SIG-M5 (cell line): ENCODE data around the gene CD68.

Experiments used
- DNase-seq: peaks from one replicate; lab custom pipeline; 2025; lab: John Stamatoyannopoulos, UW

Gene CD68

DNA sequence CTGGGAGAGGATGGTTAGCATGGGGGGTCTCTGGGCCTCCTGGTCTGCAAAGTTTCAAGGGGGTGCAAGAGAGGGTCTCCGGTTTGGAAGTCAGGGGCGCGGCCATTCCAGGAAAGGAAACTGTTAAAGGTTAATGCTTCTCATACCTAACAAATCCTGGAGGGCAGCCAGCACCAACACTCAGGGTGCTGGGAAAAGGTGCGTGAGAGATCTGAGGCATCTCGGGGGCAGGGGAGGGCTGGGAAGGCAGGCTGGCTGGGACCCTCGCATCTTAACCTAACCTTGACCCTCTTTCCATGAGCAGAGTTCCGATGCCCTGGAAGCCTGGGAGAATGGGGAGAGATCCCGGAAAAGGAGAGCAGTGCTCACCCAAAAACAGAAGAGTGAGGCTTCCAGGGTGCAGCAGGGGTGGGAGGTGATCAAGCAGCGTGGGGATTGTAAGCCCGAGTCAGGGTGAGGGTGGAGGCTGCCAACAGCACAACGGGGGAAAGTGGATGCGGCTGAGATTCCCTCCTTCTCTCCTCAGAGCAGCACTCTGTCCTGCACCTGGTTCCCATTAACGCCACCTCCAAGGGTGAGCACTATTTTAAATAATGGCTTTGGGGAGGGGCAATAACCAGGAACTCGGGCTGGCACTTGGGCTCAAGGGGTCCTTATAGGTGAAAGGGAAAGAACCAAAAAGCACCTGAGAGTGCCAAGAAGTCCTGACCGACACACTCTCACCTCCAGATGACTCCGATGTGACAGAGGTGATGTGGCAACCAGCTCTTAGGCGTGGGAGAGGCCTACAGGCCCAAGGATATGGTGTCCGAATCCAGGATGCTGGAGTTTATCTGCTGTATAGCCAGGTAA lies 19.9 kb upstream of the CD68 start:
- DNase-seq, result no peak

DNA sequence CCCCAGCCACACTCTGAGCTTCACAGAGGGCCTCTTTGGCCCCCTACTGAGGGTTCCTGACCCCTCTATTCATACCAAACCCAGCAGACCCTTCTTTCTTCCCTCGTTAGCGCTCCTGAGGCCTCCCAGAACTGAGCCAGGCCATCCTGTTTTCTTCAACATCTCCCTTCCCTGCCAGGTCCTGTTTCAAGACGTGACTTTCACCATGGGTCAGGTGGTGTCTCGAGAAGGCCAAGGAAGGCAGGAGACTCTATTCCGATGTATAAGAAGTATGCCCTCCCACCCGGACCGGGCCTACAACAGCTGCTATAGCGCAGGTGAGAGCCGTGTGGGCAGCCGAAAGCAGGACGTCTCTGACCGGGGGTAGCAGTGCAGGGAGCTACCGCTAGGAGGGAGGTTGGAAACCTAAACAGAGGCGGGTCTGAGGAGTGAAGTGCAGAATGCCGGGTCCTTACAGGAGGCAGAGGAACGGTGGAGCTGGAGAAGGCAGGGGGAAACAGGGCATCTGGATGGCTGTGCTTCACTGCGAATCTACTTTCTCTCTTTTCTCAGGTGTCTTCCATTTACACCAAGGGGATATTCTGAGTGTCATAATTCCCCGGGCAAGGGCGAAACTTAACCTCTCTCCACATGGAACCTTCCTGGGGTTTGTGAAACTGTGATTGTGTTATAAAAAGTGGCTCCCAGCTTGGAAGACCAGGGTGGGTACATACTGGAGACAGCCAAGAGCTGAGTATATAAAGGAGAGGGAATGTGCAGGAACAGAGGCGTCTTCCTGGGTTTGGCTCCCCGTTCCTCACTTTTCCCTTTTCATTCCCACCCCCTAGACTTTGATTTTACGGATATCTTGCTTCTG lies 19.0 kb upstream of the CD68 start:
- DNase-seq, result no peak

DNA sequence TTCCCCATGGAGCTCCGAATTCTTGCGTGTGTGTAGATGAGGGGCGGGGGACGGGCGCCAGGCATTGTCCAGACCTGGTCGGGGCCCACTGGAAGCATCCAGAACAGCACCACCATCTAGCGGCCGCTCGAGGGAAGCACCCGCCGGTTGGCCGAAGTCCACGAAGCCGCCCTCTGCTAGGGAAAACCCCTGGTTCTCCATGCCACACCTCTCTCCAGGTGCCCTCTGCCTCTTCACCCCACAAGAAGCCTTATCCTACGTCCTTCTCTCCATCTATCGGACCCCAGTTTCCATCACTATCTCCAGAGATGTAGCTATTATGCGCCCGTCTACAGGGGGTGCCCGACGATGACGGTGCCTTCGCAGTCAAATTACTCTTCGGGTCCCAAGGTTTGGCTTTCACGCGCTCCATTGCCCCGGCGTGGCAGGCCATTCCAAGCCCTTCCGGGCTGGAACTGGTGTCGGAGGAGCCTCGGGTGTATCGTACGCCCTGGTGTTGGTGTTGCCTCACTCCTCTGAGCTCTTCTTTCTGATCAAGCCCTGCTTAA lies 18.3 kb upstream of the CD68 start:
- DNase-seq, result no peak

DNA sequence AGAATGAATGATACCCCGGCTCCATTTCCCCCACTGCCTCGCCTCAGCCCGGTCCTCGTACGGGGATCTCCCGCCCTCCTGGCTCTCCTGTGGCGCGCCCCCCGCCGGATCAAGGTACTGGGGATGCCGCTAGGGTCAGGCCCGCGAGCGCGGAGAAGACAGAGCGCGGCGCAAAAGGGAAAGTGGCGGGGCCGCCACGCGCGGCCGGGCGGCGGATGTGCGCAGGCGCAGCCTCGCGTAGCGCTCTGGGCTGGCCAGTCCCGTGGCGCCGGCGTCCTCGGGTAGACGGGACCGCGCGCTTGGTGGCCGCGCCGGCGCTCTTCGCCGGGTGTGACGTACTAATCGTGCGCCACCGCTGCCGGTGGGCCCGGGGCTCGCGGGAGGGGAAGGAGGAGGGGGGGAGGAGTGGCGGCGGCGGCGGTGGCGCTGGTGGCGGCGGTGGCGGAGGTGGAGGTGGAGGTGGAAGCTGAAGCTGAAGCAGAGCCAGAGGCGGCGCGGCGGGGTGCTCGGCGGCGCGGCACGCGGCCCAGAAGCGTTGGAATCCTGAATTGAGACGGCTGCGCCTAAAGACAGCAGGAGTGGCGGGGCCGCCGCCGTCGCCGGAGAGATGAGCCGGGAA lies 17.7 kb upstream of the CD68 start, which contains the start of gene SENP3:
Gene SENP3 (plus strand): TSS at position 331 of the 619 bp plus-strand sequence. CDS start 1,158 bp downstream, outside the sequence.
- DNase-seq, result no peak

DNA sequence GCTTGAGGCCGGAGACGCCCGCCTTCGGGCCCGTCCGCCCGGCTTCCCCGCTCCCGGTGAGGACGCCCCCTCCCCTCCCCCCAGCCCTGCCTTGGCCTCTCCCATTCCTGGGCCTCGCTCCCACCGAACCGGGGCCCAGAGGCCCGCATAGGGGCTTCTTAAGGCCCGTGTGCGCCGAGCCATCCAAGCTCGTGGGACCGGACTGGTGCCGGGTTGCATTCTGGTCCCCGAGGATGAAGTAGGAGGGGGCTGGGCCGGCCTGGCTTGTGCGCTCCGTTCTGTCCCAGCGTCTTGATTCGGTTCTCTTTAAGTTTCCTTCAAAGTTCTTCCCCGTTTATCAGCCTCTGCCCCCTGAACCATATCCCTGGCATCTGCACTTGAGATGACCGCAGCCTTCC lies 17.2 kb upstream of the CD68 start:
- DNase-seq, result no peak

DNA sequence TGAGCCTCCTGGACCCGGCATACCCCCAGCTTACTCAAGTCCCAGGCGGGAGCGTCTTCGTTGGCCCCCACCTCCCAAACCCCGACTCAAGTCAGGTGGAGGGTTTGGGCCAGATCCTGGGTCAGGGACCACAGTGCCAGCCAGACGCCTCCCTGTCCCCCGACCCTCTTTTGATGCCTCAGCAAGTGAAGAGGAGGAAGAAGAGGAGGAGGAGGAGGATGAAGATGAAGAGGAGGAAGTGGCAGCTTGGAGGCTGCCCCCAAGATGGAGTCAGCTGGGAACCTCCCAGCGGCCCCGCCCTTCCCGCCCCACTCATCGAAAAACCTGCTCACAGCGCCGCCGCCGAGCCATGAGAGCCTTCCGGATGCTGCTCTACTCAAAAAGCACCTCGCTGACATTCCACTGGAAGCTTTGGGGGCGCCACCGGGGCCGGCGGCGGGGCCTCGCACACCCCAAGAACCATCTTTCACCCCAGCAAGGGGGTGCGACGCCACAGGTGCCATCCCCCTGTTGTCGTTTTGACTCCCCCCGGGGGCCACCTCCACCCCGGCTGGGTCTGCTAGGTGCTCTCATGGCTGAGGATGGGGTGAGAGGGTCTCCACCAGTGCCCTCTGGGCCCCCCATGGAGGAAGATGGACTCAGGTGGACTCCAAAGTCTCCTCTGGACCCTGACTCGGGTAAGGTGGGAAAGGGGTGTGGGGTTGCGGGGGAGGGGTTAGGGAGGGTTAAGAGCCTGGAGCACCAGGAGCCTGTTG lies 16.1 kb upstream of the CD68 start:
- DNase-seq, result no peak

DNA sequence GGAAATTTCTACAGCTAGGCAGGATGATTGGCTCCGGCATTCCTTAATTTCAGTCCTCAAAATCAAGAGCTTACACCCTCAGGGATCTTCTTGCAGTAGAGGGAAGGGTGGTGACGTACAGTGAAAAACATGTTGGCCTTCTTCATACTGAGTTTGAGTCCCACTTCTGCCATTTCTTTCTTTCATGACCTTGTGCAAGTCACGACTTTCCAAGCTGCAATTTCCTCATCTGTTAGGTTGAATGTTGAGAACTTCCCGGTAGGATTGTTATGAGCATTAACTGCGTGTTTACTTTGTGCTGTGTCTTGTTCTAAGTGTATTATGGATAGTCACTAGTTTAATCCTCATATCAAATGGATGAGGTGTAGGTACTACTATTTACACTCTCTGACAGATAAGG lies 9.9 kb upstream of the CD68 start:
- DNase-seq, result no peak

DNA sequence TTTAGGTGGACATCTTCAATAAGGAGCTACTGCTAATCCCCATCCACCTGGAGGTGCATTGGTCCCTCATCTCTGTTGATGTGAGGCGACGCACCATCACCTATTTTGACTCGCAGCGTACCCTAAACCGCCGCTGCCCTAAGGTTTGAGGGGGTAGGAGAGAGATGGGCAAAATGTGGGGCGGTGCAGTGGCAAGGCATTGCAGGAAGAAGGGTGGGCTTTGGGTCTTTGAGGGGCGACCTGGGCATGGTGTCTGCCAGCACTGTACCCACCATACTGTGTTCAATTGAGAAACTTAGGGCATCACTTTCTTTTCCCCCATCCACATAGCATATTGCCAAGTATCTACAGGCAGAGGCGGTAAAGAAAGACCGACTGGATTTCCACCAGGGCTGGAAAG lies 9.1 kb upstream of the CD68 start:
- DNase-seq, result no peak

DNA sequence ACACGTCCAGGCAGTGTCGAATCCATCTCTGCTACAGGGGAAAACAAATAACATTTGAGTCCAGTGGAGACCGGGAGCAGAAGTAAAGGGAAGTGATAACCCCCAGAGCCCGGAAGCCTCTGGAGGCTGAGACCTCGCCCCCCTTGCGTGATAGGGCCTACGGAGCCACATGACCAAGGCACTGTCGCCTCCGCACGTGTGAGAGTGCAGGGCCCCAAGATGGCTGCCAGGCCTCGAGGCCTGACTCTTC lies 7.2 kb upstream of the CD68 start:
- no peak for DNase-seq

DNA sequence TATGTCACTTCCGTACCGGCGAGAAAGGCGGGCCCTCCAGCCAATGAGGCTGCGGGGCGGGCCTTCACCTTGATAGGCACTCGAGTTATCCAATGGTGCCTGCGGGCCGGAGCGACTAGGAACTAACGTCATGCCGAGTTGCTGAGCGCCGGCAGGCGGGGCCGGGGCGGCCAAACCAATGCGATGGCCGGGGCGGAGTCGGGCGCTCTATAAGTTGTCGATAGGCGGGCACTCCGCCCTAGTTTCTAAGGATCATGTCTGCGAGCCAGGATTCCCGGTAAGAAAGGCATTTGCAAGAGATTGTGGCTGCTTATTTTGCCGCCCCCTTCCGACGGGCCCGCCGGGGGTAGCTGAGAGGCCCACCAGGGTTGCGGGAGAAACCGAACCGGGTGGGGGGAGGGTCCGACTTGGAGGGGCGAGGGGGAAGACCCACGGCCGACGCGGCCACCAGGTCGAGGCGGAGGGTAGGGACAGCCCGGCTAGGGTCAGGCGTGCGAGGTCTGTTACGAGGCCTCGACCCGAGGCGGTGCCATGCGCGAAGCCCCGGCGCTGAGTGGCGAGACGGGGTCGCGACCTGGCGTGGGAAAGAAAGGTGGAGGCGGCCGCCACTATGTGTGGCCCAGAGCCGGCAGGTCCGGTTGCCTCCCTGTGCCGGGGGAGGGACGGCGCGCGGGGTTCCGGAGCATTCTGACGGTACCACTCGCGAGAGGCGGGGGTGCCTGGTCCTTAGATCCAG lies 6.7 kb upstream of the CD68 start:
- DNase-seq, result peak; percentile 87

DNA sequence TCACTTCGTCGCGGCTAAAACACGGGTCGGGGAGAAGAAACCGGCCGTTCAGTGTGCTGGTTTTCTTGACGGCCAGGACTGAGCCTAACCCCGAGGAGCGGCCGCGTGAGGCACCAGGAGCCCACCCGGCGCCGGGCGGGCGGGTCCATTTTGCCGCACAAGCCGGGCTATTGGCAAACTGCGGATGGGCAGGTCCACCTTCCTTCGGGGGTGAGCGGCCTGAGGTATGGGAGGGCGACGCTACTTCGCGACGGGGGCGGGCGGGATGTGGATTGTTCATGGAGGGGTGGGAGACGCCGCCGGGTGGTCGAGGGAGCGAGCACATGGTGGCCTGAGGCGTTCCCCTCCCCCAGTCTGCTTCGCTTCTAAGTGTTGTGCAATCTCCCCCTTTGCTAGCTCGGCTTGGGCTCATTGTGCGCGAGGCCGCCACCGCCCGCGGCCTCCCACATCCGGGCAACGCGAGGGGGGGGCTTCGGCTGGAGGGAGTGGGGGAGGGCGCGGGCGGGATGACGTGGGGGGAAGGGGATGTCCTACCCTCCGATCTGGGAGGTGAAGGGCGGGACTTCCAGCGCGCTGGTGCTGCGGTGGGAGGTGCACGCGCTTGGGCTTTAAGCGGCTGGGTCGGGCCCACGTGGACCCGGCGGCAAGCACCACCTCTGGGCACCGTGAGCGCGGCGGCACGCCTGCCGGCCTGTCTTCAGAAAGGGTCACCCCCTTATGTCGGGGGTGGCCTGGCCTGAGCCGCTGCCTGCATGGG lies 5.9 kb upstream of the CD68 start:
- DNase-seq, result peak; percentile 68

DNA sequence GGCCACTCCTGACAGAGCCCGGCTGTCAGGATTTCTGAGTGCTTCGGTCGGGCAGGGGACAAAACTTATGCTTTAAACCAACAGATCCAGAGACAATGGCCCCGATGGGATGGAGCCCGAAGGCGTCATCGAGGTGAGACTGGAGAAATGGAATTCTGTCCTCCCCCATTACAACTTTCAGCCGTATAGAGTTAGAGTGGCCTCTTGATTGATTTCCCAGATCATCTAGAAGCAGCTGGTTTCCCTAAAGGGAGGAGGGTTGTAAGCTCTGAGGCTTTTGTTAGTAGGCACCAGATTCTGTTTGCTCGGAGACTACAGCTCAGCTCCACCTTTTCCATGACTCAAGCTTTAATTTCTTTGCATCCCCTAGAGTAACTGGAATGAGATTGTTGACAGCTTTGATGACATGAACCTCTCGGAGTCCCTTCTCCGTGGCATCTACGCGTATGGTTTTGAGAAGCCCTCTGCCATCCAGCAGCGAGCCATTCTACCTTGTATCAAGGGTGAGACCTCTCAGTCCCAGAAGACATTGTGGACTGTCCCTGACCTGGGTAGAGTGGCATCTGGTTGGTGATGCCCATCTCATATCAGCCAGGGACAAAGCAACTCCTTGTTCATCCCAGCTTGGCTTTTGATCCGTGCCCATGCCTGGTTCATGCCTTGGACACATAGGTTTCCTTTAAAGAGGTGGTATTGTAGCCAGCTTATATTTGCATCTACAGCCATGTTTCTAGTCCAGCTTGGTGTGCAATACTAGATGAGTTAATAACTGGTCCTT lies 5.1 kb upstream of the CD68 start:
- DNase-seq, result no peak

DNA sequence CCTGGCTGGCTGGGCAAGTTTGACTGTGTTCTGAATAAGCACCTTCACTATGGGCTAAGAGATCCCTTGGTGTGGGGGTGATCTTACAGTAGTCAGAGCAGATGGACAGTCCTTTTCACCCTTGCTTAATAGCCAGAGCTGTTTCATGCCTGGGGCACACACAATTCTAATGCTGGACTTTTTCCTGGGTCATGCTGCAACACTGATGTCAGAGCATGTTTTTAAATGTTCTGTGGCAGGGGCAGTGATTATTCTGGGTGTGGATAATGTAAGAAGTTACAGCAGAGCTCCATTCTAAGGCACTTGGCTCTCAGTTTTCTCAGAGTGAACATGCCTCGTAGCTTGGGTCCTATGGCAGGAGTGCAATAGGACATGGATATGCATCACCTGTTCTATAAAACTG lies 4.0 kb upstream of the CD68 start:
- no peak for DNase-seq

DNA sequence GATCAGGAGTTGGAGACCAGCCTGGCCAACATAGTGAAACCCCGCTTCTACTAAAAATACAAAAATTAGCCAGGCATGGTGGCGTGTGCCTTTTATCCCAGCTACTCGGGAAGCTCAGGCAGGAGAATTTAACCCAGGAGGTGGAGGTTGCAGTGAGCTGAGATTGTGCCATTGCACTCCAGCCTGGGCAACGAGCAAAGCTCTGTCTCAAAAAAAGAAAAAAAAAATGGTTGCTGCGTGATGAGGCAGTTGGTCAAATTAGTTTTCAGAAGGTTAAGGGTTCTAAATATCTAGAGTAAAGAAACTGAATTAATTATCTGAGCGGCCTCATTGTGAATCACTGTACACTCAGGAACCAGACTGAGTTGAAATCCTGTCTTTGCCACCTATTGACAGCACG lies 3.5 kb upstream of the CD68 start:
- DNase-seq, result no peak

DNA sequence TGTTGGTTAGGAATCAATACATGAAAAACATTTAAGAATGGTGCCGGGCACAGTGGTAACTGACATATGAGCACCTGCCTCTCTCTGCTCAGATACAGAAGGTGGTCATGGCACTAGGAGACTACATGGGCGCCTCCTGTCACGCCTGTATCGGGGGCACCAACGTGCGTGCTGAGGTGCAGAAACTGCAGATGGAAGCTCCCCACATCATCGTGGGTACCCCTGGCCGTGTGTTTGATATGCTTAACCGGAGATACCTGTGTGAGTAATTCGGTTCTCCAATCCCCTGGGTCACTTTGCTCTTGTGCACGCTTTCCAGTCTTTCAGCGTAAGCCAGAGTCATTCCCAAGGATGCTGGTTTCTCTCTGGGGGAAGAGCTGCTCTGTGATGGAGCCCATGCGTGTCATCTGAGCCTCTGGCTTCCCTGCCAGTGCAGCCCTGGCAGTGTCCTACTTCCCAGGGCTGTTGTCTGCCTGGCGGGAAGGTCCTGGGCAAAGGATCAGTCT lies 3.0 kb upstream of the CD68 start:
- DNase-seq, result no peak

DNA sequence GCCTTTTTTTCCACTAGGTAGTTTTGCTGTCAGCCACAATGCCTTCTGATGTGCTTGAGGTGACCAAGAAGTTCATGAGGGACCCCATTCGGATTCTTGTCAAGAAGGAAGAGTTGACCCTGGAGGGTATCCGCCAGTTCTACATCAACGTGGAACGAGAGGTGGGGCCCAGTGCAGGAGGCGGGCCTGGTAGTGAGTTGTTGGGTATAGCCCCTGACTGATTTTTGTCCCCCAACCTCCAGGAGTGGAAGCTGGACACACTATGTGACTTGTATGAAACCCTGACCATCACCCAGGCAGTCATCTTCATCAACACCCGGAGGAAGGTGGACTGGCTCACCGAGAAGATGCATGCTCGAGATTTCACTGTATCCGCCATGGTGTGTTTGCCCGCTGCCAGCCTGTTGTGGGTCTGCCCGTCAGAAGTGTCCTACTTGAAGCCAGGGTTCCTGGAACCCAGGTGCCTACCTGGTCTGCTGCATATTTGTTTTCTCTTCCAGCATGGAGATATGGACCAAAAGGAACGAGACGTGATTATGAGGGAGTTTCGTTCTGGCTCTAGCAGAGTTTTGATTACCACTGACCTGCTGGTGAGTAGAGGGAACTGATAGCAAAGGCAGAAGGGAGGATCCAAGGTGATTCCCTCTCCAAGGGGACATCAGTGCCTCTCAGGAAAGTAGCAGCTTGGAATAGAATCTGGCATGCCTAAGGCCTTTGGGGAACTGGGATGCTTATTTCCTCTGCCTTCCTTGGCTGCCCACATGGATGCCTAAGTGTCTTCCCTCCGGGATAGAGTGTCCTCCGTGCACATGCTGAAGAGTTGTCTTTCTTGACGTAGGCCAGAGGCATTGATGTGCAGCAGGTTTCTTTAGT lies 1.9 kb upstream of the CD68 start:
- no peak for DNase-seq

DNA sequence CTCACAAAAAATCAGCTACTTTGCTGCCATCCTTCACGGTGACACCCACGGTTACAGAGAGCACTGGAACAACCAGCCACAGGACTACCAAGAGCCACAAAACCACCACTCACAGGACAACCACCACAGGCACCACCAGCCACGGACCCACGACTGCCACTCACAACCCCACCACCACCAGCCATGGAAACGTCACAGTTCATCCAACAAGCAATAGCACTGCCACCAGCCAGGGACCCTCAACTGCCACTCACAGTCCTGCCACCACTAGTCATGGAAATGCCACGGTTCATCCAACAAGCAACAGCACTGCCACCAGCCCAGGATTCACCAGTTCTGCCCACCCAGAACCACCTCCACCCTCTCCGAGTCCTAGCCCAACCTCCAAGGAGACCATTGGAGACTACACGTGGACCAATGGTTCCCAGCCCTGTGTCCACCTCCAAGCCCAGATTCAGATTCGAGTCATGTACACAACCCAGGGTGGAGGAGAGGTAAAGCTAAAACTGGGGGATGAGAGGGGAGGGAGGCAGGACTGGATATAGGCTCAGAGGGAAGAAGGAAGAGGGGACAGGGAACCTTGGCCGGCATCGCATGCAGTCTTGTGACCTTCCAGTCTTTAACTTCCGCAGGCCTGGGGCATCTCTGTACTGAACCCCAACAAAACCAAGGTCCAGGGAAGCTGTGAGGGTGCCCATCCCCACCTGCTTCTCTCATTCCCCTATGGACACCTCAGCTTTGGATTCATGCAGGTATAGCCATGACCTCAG lies 581 bp downstream of the CD68 start:
- DNase-seq, result no peak
